Glutamatergic neuron (in vitro differentiated cells): ENCODE results near the gene GNAT3. TPM values are rescaled to one million over a fixed set of nuclear protein-coding genes. Genes with fewer than 3 reads are reported as not detected.

Experiments
- DNase-seq: peaks from one replicate; pipeline ENCODE4 v3.0.0; 2022
- H3K27ac Mint-ChIP-seq: one replicate; pipeline ENCODE4 v1.8.0; 2020; ENCODE audit warnings: mild to moderate bottlenecking, mixed read lengths, inconsistent platforms; ENCODE audit not compliant: unreplicated experiment
- H3K27me3 Mint-ChIP-seq: one replicate; pipeline ENCODE4 v1.8.0; 2020; ENCODE audit warnings: mild to moderate bottlenecking, moderate library complexity, mixed read lengths, inconsistent platforms; ENCODE audit not compliant: unreplicated experiment
- H3K36me3 Mint-ChIP-seq: one replicate; pipeline ENCODE4 v1.8.0; 2020; ENCODE audit warnings: mild to moderate bottlenecking, mixed read lengths, inconsistent platforms; ENCODE audit not compliant: unreplicated experiment
- H3K4me1 Mint-ChIP-seq: one replicate; pipeline ENCODE4 v1.8.0; 2020; ENCODE audit warnings: mild to moderate bottlenecking, low read depth, mixed read lengths, inconsistent platforms; ENCODE audit not compliant: unreplicated experiment
- H3K4me3 Mint-ChIP-seq: one replicate; pipeline ENCODE4 v1.8.0; 2020; ENCODE audit warnings: mild to moderate bottlenecking, mixed read lengths, inconsistent platforms; ENCODE audit not compliant: unreplicated experiment
- H3K9me3 Mint-ChIP-seq: one replicate; pipeline ENCODE4 v1.8.0; 2020; ENCODE audit warnings: mild to moderate bottlenecking, moderate library complexity, mixed read lengths, inconsistent platforms; ENCODE audit not compliant: unreplicated experiment
- CTCF ChIP-seq: fragments of 200-600 bp; sonication (generic); IDR thresholded peaks from one replicate; pipeline ENCODE4 v1.5.0; 2021; ENCODE audit not compliant: partially characterized antibody, unreplicated experiment
- total RNA-seq: library from RNA; stranded (reverse); fragmentation: NEBNext Ultra II Directional; extraction: Animal tissue kit (Norgen Biotek cat#: 25700); gene quantifications from one replicate; pipeline ENCODE4 v1.2.1, GENCODE V29; 2021; ENCODE audit not compliant: unreplicated experiment

Gene GNAT3
- total RNA-seq, 1 donor from 2014 or later: 2.0 TPM

GRCh38 chr7:80498481-80499349, 13.1 kb downstream of the GNAT3 start:
- H3K9me3 Mint-ChIP-seq: no peaks in the 10 kb centered on the region
- no peaks in the 10 kb centered on the region for H3K27me3 Mint-ChIP-seq
- H3K36me3 Mint-ChIP-seq: no peaks in the 10 kb centered on the region
- H3K4me1 Mint-ChIP-seq: peaks cover 3% of the 10 kb centered on the region
- no peak for DNase-seq
- H3K27ac Mint-ChIP-seq: no peak overlapping the region
- TF ChIP-seq CTCF: no peak
- no peak overlapping the region for H3K4me3 Mint-ChIP-seq

- TF ChIP-seq CTCF: no peak
- Mint-ChIP-seq H3K4me1 (peaks cover 3% of the 10 kb centered on the region), H3K36me3 (no peaks in the 10 kb centered on the region), H3K4me3 (no peak overlapping the region), H3K9me3 (no peaks in the 10 kb centered on the region), H3K27me3 (no peaks in the 10 kb centered on the region), H3K27ac (no peak overlapping the region)
- DNase-seq: no peak
Observed at GRCh38 chr7:80496586-80496985, 15.3 kb downstream of the GNAT3 start.

- peaks cover 1% of the 10 kb centered on the region for H3K4me1 Mint-ChIP-seq
- no peak for DNase-seq
- no peak for TF ChIP-seq CTCF
- no peaks in the 10 kb centered on the region for H3K9me3 Mint-ChIP-seq
- H3K4me3 Mint-ChIP-seq: no peak overlapping the region
- H3K36me3 Mint-ChIP-seq: no peaks in the 10 kb centered on the region
- no peaks in the 10 kb centered on the region for H3K27me3 Mint-ChIP-seq
- no peak overlapping the region for H3K27ac Mint-ChIP-seq
Observed at GRCh38 chr7:80493121-80493849, 18.6 kb downstream of the GNAT3 start.

- H3K4me3 Mint-ChIP-seq: no peak overlapping the region
- no peak for DNase-seq
- no peaks in the 10 kb centered on the region for H3K36me3 Mint-ChIP-seq
- H3K27me3 Mint-ChIP-seq: peaks cover 1% of the 10 kb centered on the region
- H3K9me3 Mint-ChIP-seq: no peaks in the 10 kb centered on the region
- H3K27ac Mint-ChIP-seq: no peak overlapping the region
- H3K4me1 Mint-ChIP-seq: peaks cover 6% of the 10 kb centered on the region
- TF ChIP-seq CTCF: no peak
Observed at GRCh38 chr7:80491462-80491861, 20.4 kb downstream of the GNAT3 start.
